HCT116 (cell line): ENCODE measurements around the gene ERBB4. TPM values are rescaled to one million over a fixed set of nuclear protein-coding genes. Genes with fewer than 3 reads are reported as not detected.

ENCODE experiments used
- ATAC-seq: fragments of 200-7000 bp; cut with Tn5 transposase; 2 replicates; pipeline ENCODE4 v1.9.1; 2020; ENCODE audit warnings: mild to moderate bottlenecking, moderate library complexity
- BruUV-seq: library from RNA; stranded (reverse); fragments of 400-500 nt; replicated peaks from 2 replicates; lab custom pipeline; 2021; lab: Mats Ljungman, UMichigan
- CTCF ChIA-PET: fragments of 300-600 bp; sonication (Branson Sonifier 250); formaldehyde crosslinking; loops from one replicate; lab custom pipeline; 2021; ENCODE audit warnings: antibody characterized with exemption; lab: Charles Lee
- POLR2A ChIA-PET: fragments of 300-600, 350-600 bp; sonication (Branson Sonifier 250); formaldehyde crosslinking; loops from one replicate; lab custom pipeline; 2021; ENCODE audit warnings: antibody characterized with exemption; lab: Charles Lee
- RAD21 ChIA-PET, 2 experiments: fragments of 300-600 bp; sonication (Branson Sonifier 250); formaldehyde crosslinking; loops; one replicate each; lab custom pipeline; 2023; ENCODE audit warnings: low total read pairs in 2 of 2; ENCODE audit not compliant: uncharacterized antibody in 2 of 2, unreplicated experiment in 2 of 2, low non-redundant PET in 1 of 2; lab: Charles Lee
- DNase-seq: peaks from one replicate; pipeline ENCODE4 v3.0.0-alpha.2; 2010; ENCODE audit warnings: low read depth, low spot score
- H2AFZ ChIP-seq: fragments of 200-600 bp; shearing (Covaris generic), sonication (generic); 2 replicates; pipeline ENCODE4 v1.6.1; 2017; ENCODE audit warnings: low read depth, mixed run types, mixed read lengths, antibody characterized with exemption, low read length; ENCODE audit not compliant: poor library complexity, severe bottlenecking
- H3K27ac ChIP-seq: 2 replicates; pipeline ENCODE4 v1.5.1; 2012; ENCODE audit warnings: low read depth, low read length
- H3K27me3 ChIP-seq: fragments of 200-600 bp; sonication (generic); 2 replicates; pipeline ENCODE4 v1.6.1; 2016; ENCODE audit warnings: mixed run types, low read length, mixed read lengths; ENCODE audit not compliant: insufficient read depth
- H3K36me3 ChIP-seq, 2 experiments: fragments of 200-500 bp in 1 of 2; fragments of 200-600 bp in 1 of 2; sonication (Bioruptor generic) in 1 of 2; sonication (generic) in 1 of 2; 2 replicates each; pipeline versions ENCODE4 v1.5.1 to v1.6.1; 2014 to 2016; ENCODE audit warnings: low read length in 2 of 2, inconsistent platforms in 1 of 2, mixed read lengths in 1 of 2, mixed run types in 1 of 2; ENCODE audit not compliant: insufficient read depth in 2 of 2, control insufficient read depth in 1 of 2
- H3K4me1 ChIP-seq, 2 experiments: fragments of 200-600 bp in 1 of 2; sonication (generic) in 1 of 2; 2 replicates each; pipeline versions ENCODE4 v1.5.1 to v1.6.1; 2012 to 2017; ENCODE audit warnings: low read length in 2 of 2, inconsistent platforms in 1 of 2, mild to moderate bottlenecking in 1 of 2, mixed read lengths in 1 of 2, mixed run types in 1 of 2, moderate library complexity in 1 of 2; ENCODE audit not compliant: insufficient read depth in 2 of 2, control insufficient read depth in 1 of 2
- H3K4me2 ChIP-seq: fragments of 200-600 bp; sonication (generic); 2 replicates; pipeline ENCODE4 v1.6.1; 2017; ENCODE audit warnings: mixed run types, low read length, mixed read lengths
- H3K4me3 ChIP-seq, 2 experiments: fragments of 200-600 bp in 1 of 2; sonication (generic) in 1 of 2; replicated peaks in 1 of 2; 2 replicates each; pipeline ENCODE4 v1.5.1; 2011 to 2016; ENCODE audit warnings: low read length in 2 of 2, control low read depth in 1 of 2, low read depth in 1 of 2, mild to moderate bottlenecking in 1 of 2, mixed read lengths in 1 of 2, mixed run types in 1 of 2
- H3K79me2 ChIP-seq: fragments of 200-600 bp; sonication (generic); 2 replicates; pipeline ENCODE4 v1.6.1; 2017; ENCODE audit warnings: mild to moderate bottlenecking, mixed run types, low read length, moderate library complexity, mixed read lengths; ENCODE audit not compliant: insufficient read depth
- H3K9ac ChIP-seq: fragments of 200-600 bp; sonication (generic); 2 replicates; pipeline ENCODE4 v1.6.1; 2016; ENCODE audit warnings: low read length, mixed read lengths
- H3K9me2 ChIP-seq: fragments of 200-600 bp; sonication (generic), shearing (Covaris generic); 2 replicates; pipeline ENCODE4 v1.6.1; 2017; ENCODE audit warnings: mixed run types, mild to moderate bottlenecking, moderate library complexity; ENCODE audit not compliant: insufficient read depth
- H3K9me3 ChIP-seq, 2 experiments: fragments of 200-500 bp in 1 of 2; fragments of 200-600 bp in 1 of 2; sonication (Bioruptor generic) in 1 of 2; sonication (generic) in 1 of 2; 2 replicates each; pipeline ENCODE4 v1.6.1; 2014 to 2017; ENCODE audit warnings: low read length in 2 of 2, mixed read lengths in 2 of 2, inconsistent platforms in 1 of 2, low read depth in 1 of 2, mild to moderate bottlenecking in 1 of 2, mixed run types in 1 of 2, moderate library complexity in 1 of 2; ENCODE audit not compliant: control insufficient read depth in 1 of 2, insufficient read depth in 1 of 2
- H4K20me1 ChIP-seq: fragments of 200-600 bp; sonication (generic), shearing (Covaris generic); 2 replicates; pipeline ENCODE4 v1.6.1; 2017; ENCODE audit warnings: mixed run types, mild to moderate bottlenecking, moderate library complexity; ENCODE audit not compliant: insufficient read depth
- CBX3 ChIP-seq: IDR thresholded peaks from 2 replicates; pipeline ENCODE4 v1.6.1; 2012; ENCODE audit warnings: low read depth
- CEBPB ChIP-seq: IDR thresholded peaks from 2 replicates; pipeline ENCODE4 v1.6.1; 2012; ENCODE audit warnings: low read depth
- EGR1 ChIP-seq: IDR thresholded peaks from 2 replicates; pipeline ENCODE4 v1.6.1; 2012; ENCODE audit warnings: low read depth
- ELF1 ChIP-seq: IDR thresholded peaks from 2 replicates; pipeline ENCODE4 v1.6.1; 2012; ENCODE audit warnings: low read depth, borderline replicate concordance
- FOSL1 ChIP-seq: IDR thresholded peaks from 2 replicates; pipeline ENCODE4 v1.6.1; 2012; ENCODE audit warnings: low read depth
- JUND ChIP-seq: IDR thresholded peaks from 2 replicates; pipeline ENCODE4 v1.6.1; 2012
- RAD21 ChIP-seq: IDR thresholded peaks from 2 replicates; pipeline ENCODE4 v1.6.1; 2012; ENCODE audit warnings: low read depth, mild to moderate bottlenecking
- SIN3A ChIP-seq: IDR thresholded peaks from 2 replicates; pipeline ENCODE4 v1.6.1; 2012; ENCODE audit warnings: low read depth
- SP1 ChIP-seq: IDR thresholded peaks from 2 replicates; pipeline ENCODE4 v1.6.1; 2012; ENCODE audit warnings: low read depth
- SRF ChIP-seq: IDR thresholded peaks from 2 replicates; pipeline ENCODE4 v1.6.1; 2012; ENCODE audit warnings: low read depth
- TCF7L2 ChIP-seq: IDR thresholded peaks from 2 replicates; pipeline ENCODE4 v1.7.0; 2011; ENCODE audit warnings: borderline replicate concordance, inconsistent platforms; ENCODE audit not compliant: insufficient read depth, insufficient read length; ENCODE audit errors: extremely low read depth
- ZFX ChIP-seq: fragments of 450-650 bp; IDR thresholded peaks from 2 replicates; pipeline ENCODE4 v1.6.1; 2017
- ZNF274 ChIP-seq: fragments of 200-500 bp; sonication (Bioruptor generic); IDR thresholded peaks from 2 replicates; pipeline ENCODE4 v1.6.1; 2014; ENCODE audit warnings: mild to moderate bottlenecking, low read depth, low read length, inconsistent platforms
- intact Hi-C: fragments of 100-400 bp; cut with micrococcal nuclease; formaldehyde crosslinking; loops from 2 replicates; pipeline ENCODE4 v1.10.0; 2022
- total RNA-seq: library from RNA; stranded (reverse); gene quantifications from one replicate; pipeline ENCODE4 v1.2.1, GENCODE V29; 2021; ENCODE audit not compliant: unreplicated experiment
- TF ChIP-seq, protein P1 (sequence below): IDR thresholded peaks from 2 replicates; pipeline ENCODE4 v1.6.1; 2012; ENCODE audit warnings: low read depth
- TF ChIP-seq, protein P2 (sequence below): IDR thresholded peaks from 2 replicates; pipeline ENCODE4 v1.6.1; 2012

Gene ERBB4
- total RNA-seq, 1 experiment from 2014 or later: 0.10 TPM

DNA sequence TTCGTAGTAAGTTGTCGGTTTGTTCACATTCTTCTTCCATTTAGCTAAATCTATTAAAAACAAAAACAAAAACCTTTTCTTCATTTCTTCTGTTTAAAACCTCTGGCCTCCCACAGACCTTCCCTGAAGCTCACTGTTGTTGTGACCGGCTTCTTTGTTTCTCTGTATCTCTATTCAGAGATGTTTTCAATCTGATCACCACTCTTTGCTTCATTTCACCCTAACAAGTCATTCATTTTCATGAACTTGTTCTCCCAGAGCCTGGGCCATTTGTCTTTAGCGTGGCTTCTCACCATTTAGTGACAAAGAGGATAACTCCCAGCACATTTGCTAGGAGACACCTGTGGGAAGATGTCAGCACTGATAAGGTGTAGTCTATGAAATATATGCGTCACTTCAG, 794.2 kb downstream of the ERBB4 start:
- Histone ChIP-seq H3K79me2 (no peaks in the 10 kb centered on the region), H3K9me2 (no peaks in the 10 kb centered on the region), H3K4me2 (no peak overlapping the region), H3K27ac (no peak overlapping the region), H3K4me3 (no peak overlapping the region), H3K9ac (no peak overlapping the region), H3K9me3 (no peaks in the 10 kb centered on the region), H3K27me3 (no peaks in the 10 kb centered on the region), H4K20me1 (no peaks in the 10 kb centered on the region), H3K36me3 (no peaks in the 10 kb centered on the region), H3K4me1 (no peaks in the 10 kb centered on the region), H2AFZ (no peak overlapping the region)
- DNase-seq (no peak), ATAC-seq (no peak)
- POLR2A ChIA-PET: no interaction called here
- TF ChIP-seq SRF: no peak
- no peak for TF ChIP-seq FOSL1
- no peak for TF ChIP-seq EGR1
- no peak for TF ChIP-seq CEBPB
- TF ChIP-seq SIN3A: no peak
- no peak for TF ChIP-seq TCF7L2
- TF ChIP-seq RAD21: no peak
- TF ChIP-seq, protein P1, sequence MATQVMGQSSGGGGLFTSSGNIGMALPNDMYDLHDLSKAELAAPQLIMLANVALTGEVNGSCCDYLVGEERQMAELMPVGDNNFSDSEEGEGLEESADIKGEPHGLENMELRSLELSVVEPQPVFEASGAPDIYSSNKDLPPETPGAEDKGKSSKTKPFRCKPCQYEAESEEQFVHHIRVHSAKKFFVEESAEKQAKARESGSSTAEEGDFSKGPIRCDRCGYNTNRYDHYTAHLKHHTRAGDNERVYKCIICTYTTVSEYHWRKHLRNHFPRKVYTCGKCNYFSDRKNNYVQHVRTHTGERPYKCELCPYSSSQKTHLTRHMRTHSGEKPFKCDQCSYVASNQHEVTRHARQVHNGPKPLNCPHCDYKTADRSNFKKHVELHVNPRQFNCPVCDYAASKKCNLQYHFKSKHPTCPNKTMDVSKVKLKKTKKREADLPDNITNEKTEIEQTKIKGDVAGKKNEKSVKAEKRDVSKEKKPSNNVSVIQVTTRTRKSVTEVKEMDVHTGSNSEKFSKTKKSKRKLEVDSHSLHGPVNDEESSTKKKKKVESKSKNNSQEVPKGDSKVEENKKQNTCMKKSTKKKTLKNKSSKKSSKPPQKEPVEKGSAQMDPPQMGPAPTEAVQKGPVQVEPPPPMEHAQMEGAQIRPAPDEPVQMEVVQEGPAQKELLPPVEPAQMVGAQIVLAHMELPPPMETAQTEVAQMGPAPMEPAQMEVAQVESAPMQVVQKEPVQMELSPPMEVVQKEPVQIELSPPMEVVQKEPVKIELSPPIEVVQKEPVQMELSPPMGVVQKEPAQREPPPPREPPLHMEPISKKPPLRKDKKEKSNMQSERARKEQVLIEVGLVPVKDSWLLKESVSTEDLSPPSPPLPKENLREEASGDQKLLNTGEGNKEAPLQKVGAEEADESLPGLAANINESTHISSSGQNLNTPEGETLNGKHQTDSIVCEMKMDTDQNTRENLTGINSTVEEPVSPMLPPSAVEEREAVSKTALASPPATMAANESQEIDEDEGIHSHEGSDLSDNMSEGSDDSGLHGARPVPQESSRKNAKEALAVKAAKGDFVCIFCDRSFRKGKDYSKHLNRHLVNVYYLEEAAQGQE: no peak
- TF ChIP-seq ZNF274: no peak
- TF ChIP-seq SP1: no peak
- TF ChIP-seq, protein P2, sequence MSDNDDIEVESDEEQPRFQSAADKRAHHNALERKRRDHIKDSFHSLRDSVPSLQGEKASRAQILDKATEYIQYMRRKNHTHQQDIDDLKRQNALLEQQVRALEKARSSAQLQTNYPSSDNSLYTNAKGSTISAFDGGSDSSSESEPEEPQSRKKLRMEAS: no peak
- no peak for TF ChIP-seq JUND
- TF ChIP-seq ELF1: no peak
- no peak for TF ChIP-seq CBX3
- TF ChIP-seq ZFX: no peak
- no TSS peak for BruUV-seq
- CTCF ChIA-PET: interaction anchor here (0.7 to 2.6 kb wide), 11 partner anchors 14 to 825 kb away, joined by 3 to 12 read pairs (median 3); no protein-coding TSS in a partner anchor
- intact Hi-C loops: loop anchor here (2.0 to 10.0 kb wide), 3 partner anchors 400 to 776 kb away; no protein-coding TSS in a partner anchor
- RAD21 ChIA-PET: interaction anchor here in 1 of 2 experiments (1.1 kb wide), 1 partner anchor 776 kb away, joined by 3 read pairs; no protein-coding TSS in a partner anchor
